Measurements from ENCODE around the gene GXYLT2. TPM values are rescaled to one million over a fixed set of nuclear protein-coding genes. Genes with fewer than 3 reads are reported as not detected.
"Not testable (repeated sequence)": the region's sequence is repeated elsewhere in the genome, so short reads cannot be mapped to it uniquely, and the experiment has no call there.

GXYLT2 gene
- total RNA-seq, 1 donor from 2014 or later: 7.3 TPM

GRCh38 chr3:72924055-72924454, 36.2 kb downstream of the GXYLT2 start:
- intact Hi-C loops (cut with micrococcal nuclease): no loop called here
- no peak for ATAC-seq
- DNase-seq: no peak

DNA sequence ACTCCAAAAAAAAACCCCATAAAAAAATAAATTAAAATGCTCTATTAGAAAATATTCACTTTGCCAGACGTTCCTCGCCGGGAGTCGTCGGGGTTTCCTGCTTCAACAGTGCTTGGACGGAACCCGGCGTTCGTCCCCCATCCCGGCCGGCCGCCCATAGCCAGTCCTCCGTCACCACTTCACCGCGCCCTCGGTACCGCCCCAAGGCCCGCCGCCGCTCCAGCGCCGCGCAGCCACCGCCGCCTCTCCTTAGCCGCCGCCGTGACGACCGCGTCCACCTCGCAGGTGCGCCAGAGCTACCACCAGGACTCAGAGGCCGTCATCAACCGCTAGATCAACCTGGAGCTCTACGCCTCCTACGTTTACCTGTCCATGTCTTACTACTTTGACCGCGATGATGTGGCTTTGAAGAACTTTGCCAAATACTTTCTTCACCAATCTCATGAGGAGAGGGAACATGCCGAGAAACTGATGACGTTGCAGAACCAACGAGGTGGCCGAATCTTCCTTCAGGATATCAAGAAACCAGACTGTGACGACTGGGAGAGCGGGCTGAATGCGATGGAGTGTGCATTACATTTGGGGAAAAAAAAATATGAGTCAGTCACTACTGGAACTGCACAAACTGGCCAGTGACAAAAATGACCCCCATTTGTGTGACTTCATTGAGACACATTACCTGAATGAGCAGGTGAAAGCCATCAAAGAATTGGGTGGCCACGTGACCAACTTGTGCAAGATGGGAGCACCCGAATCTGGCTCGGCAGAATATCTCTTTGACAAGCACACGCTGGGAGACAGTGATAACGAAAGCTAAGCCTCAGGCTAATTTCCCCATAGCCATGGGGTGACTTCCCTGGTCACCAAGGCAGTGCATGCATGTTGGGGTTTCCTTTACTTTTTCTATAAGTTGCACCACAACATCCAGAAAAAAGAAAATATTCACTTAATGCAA, 41.2 kb downstream of the GXYLT2 start:
- ATAC-seq; intact Hi-C loops (cut with micrococcal nuclease); DNase-seq: not testable (repeated sequence)

- intact Hi-C loops (cut with micrococcal nuclease): loop anchor here (10.0 kb wide), 1 partner anchor 154 kb away; no protein-coding TSS in a partner anchor
- DNase-seq (no peak), ATAC-seq (no peak)
These were observed 42.9 kb downstream of the GXYLT2 start for GRCh38 chr3:72930754-72931153.

GRCh38 chr3:72932416-72932815, 44.6 kb downstream of the GXYLT2 start:
- intact Hi-C loops (cut with micrococcal nuclease): loop anchor here (10.0 kb wide), 1 partner anchor 152 kb away; no protein-coding TSS in a partner anchor
- DNase-seq (no peak), ATAC-seq (no peak)

GRCh38 chr3:72938471-72939265, 50.8 kb downstream of the GXYLT2 start:
- intact Hi-C loops (cut with micrococcal nuclease): loop anchor here (2.0 to 10.0 kb wide), 3 partner anchors 60 to 146 kb away; no protein-coding TSS in a partner anchor
- DNase-seq (no peak), ATAC-seq (peak; percentile 92)

GRCh38 chr3:72941245-72941644, 53.4 kb downstream of the GXYLT2 start:
- no peak for ATAC-seq
- DNase-seq: no peak
- intact Hi-C loops (cut with micrococcal nuclease): no loop called here

- DNase-seq: no peak
- intact Hi-C loops (cut with micrococcal nuclease): no loop called here
- no peak for ATAC-seq
These were observed 54.6 kb downstream of the GXYLT2 start for GRCh38 chr3:72942427-72942826.

DNA sequence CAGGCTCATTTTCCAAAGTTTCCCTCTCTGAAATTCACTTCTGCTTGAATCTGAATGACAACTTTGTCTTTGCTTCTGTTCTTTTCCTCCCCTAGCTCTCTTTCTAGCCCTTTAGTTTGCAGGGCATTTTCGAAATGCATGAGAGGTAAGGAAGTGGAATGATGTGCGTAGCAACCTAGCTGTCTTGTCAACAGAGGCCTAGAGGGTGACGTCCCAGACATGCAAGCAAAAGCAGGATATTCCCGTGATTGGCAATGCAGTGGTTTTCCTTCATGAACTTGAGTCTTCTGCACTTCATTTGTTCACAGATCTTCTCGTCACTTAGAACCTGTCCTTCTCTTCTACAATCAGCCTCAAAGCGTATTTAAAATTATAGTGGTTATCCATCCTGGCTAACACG, 56.9 kb downstream of the GXYLT2 start:
- DNase-seq (no peak), ATAC-seq (no peak)
- intact Hi-C loops (cut with micrococcal nuclease): no loop called here

GRCh38 chr3:72947715-72948490, 60.1 kb downstream of the GXYLT2 start:
- intact Hi-C loops (cut with micrococcal nuclease): no loop called here
- ATAC-seq (no peak), DNase-seq (no peak)

DNA sequence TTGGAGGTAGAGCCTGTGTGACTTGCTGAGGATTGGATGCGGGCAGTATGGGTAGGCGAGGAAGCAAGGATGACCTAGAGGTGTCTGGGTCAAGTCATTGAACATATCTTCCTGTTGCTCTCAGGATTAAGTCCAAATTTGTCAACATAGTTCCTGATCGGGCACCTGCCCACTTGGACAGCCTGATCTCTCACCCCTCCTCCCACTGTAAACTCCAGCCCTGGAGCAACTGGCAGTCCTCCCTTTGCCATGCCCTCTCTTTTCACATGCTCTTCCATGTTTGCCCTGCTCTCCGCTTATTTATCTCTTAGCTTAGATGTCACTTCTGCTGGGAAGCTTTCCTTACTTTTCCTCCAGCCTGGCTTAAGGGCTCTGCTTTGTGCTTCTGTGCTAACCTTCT, 61.2 kb downstream of the GXYLT2 start:
- no peak for DNase-seq
- intact Hi-C loops (cut with micrococcal nuclease): no loop called here
- peak; percentile 61 for ATAC-seq

- no peak for DNase-seq
- no peak for ATAC-seq
- intact Hi-C loops (cut with micrococcal nuclease): no loop called here
These were observed 62.5 kb downstream of the GXYLT2 start for GRCh38 chr3:72950372-72950771.

GRCh38 chr3:72950801-72951200, 63.0 kb downstream of the GXYLT2 start:
- ATAC-seq (no peak), DNase-seq (no peak)
- intact Hi-C loops (cut with micrococcal nuclease): no loop called here

- ATAC-seq (no peak), DNase-seq (no peak)
- intact Hi-C loops (cut with micrococcal nuclease): no loop called here
These were observed 63.4 kb downstream of the GXYLT2 start for GRCh38 chr3:72951259-72951722.

DNA sequence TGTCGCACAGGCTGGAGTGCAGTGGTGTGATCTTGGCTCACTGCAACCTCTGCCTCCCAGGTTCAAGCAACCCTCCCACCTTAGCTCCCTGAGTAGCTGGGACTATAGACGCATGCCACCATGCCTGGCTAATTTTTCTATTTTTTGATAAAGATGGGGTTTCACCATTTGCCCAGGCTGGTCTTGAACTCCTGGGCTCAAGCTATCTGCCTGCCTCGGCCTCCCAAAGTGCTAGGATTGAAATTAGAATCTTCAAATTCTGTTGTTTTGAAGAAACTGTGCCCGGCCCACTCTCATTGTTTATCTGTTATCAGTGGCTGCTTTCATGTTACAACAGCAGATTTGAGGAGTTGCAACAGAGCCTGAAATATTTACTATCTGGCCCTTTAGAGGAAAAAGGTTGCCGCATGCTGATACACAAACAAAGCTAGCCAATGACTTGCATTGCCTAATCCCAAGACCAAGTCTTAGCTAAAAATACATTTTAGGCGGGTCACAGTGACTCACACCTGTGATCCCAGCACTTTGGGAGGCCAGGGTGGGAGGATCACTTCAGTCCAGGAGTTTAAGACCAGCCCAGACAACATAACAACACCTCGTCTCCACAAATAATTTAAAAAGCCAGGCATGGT, 65.6 kb downstream of the GXYLT2 start:
- DNase-seq: no peak
- intact Hi-C loops (cut with micrococcal nuclease): no loop called here
- ATAC-seq: no peak

GRCh38 chr3:72957297-72957696, 69.5 kb downstream of the GXYLT2 start:
- ATAC-seq (peak; percentile 13), DNase-seq (peak; percentile 41)

DNA sequence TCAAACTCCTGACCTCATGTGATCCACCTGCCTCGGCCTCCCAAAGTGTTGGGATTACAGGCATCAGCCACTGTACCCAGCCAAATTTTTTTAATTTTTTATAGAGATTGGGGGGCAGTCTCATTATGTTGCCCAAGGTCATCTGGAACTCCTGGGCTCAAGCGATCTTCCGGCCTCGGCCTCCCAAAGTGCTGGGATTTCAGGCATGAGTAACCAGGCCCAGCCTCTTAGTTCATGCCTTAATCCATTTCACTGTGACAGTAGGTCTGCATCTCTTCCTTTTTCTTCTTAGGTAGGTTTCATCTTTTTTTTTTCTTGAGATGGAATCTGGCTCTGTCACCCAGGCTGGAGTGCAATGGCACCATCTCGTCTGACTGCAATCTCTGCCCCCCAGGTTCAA, 71.5 kb downstream of the GXYLT2 start:
- ATAC-seq: no peak
- no peak for DNase-seq
- intact Hi-C loops (cut with micrococcal nuclease): no loop called here

More at GRCh38 chr3:72957297-72957696, 69.5 kb downstream of the GXYLT2 start:
- intact Hi-C loops (cut with micrococcal nuclease): no loop called here

GRCh38 chr3:72960812-72961518, 73.1 kb downstream of the GXYLT2 start:
- ATAC-seq (peak; percentile 93), DNase-seq (peak; percentile 62)
- intact Hi-C loops (cut with micrococcal nuclease): no loop called here

- ATAC-seq: peak; percentile 31
- intact Hi-C loops (cut with micrococcal nuclease): no loop called here
- no peak for DNase-seq
These were observed 73.9 kb downstream of the GXYLT2 start for GRCh38 chr3:72961752-72962151.
